Activated CD4-positive, alpha-beta T cell treated with anti-CD3 and anti-CD28 coated beads, Interleukin-2, amount 50 U/mL, for 48 hours (primary cell): ENCODE measurements around the gene NIPAL4.

ENCODE experiments used
- DNase-seq, 2 experiments: peaks; one replicate each; pipeline ENCODE4 v3.0.0-alpha.2; 2020

NIPAL4 gene

DNA sequence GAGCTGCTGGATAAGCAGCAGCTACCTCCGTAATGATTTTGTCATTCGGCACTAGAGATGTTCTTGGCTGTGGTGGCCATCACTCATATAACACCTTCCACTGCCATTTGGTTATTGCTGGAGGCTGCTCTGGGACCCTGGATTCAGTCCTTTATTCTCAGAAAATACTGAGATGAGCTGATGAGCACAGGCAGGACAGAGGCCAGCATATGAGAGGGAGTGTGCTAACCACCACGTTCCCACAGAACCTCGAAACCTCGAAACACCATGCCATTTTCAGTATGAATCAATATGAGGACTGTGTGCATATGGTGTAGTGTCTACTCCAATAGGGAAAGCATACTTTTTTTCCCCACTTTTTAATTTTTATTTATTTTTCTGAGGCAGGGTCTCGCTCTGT, 59.0 kb downstream of the NIPAL4 start:
- DNase-seq: peak in 1 of 2 experiments; percentile 34

DNA sequence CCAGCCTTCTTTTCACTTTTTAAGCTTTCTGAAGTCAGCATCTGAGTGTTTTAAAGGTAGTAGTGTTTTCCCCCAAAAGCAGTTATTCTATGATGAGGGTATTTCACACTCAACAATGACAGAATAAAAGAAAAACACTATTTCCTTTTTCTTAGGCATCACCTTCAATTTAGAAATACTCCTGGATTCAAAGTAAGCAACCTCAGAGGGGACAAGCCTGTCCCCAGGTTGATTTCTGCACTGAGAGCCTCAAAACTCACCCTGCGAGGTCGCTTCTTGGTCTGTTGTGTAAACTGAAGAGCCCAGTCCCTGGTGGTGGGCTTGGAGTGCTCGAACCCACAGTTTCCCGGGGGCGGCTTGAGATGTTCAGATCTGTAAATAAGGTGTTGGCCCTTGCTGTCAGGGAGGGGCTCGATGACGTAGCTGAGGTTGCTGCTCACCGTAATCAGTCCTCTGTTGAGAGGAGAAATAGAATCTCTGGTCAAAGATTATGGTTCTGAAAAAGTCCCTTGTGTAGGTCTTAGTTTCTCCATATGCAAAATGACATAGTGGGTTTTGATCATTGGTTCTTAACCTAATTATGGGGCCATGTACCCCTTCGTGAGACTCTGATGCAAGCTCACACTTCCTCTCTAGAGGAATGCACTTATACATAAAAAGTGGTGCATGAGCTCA, 59.7 kb downstream of the NIPAL4 start:
- DNase-seq: no peak

DNA sequence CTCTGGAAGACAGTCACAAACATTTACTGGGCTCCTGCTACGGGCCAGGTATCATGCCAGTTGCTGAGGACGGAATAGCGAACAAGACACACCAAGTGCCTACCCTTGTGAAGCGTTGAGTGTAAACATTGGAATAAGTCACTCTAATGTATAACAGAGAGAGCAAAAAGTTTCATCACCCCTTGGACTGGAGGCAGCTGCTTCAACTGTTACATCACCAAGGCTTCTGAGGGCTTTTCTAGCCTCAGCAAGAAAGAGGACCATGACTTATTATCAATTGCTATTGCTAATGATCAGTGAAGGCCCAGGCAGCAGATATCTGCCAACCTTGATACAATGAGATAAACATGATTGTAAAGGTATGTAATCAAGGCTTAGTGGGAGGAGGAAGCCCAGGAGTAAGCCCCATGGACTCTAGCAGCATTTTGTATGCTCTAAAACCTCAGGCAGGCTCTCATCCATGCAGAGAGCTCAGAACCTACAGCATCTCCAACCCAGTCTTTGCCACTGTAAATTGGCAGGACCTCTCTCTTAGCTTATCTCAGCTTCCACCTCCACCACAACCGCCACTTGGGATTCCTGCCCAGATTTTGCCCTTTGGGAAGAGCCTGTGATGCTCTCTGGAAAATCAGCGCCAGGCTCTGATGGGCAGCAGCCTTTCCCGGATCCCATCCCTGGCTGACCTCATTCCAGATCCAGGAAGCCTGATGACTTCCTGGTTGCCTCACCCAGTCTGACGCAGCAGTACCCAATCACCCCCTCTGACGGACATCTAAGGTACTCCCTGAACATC, 61.1 kb downstream of the NIPAL4 start:
- DNase-seq: no peak

DNA sequence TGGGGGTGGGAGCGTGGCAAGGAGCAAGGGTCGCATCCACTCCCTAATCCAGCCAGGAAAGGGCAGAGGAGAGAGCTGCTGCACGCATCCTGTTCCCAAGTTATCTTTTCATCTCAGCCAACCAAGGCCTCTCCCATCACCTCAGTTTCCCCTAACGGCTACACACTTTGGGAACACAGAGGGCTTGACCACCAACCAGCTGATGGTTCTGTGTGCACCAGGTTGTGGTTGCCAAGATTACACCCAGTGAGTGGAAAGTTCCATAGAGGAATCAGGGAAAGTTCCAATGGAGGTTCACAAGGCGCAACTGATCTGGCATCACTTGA, 61.7 kb downstream of the NIPAL4 start:
- no peak for DNase-seq

DNA sequence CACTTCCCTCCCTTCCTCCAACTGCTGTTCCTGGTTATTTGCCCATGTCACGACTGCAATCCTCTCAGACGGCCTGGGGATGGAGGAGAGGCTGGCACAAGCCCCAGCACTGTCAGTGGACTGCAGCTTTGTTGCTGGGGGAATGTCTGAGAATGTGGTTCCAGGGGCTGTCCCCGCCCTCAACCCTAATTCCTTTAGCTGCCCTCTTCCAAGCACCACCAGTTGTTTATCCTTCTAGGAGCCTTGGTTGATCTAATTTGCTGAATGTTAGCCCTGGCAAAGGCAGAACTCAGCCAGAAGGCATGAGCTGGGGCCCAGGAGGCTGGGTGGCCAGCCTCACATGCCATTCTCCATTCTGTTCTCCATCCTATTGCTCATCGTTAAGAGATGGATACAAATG, 64.0 kb downstream of the NIPAL4 start:
- DNase-seq: no peak
